A204.1 (cell line): ENCODE results near the gene AKAP13.

Experiments used
- FAIRE-seq: peaks from 2 replicates; lab custom pipeline; 2012; peaks lifted over from hg19 to GRCh38; lab: Jason Lieb, UNC

Gene AKAP13

GRCh38 chr15:85708402-85708941 is 328.1 kb downstream of the AKAP13 start:
- FAIRE-seq: no peak

- no peak for FAIRE-seq
Measured at GRCh38 chr15:85709250-85709649, 328.8 kb downstream of the AKAP13 start.

GRCh38 chr15:85710340-85710842 is 330.0 kb downstream of the AKAP13 start:
- no peak for FAIRE-seq

- FAIRE-seq: no peak
Measured at GRCh38 chr15:85711580-85712192, 331.3 kb downstream of the AKAP13 start.

GRCh38 chr15:85716261-85716660 is 335.9 kb downstream of the AKAP13 start:
- no peak for FAIRE-seq

GRCh38 chr15:85717212-85717611 is 336.8 kb downstream of the AKAP13 start:
- no peak for FAIRE-seq

- FAIRE-seq: no peak
Measured at GRCh38 chr15:85718271-85718971, 338.0 kb downstream of the AKAP13 start.

- no peak for FAIRE-seq
Measured at GRCh38 chr15:85718981-85719380, 338.6 kb downstream of the AKAP13 start.

GRCh38 chr15:85722374-85723152 is 342.2 kb downstream of the AKAP13 start:
- FAIRE-seq: no peak

- FAIRE-seq: no peak
Measured at GRCh38 chr15:85723960-85724945, 343.9 kb downstream of the AKAP13 start.

- no peak for FAIRE-seq
Measured at GRCh38 chr15:85725019-85725418, 344.6 kb downstream of the AKAP13 start.

- no peak for FAIRE-seq
Measured at GRCh38 chr15:85725564-85725963, 345.2 kb downstream of the AKAP13 start.

- FAIRE-seq: no peak
Measured at GRCh38 chr15:85726454-85726853, 346.1 kb downstream of the AKAP13 start.

- FAIRE-seq: no peak
Measured at GRCh38 chr15:85727068-85727467, 346.7 kb downstream of the AKAP13 start.

GRCh38 chr15:85730001-85730820 is 349.8 kb downstream of the AKAP13 start:
- FAIRE-seq: peak; percentile 64

GRCh38 chr15:85733416-85733815 is 353.0 kb downstream of the AKAP13 start:
- FAIRE-seq: no peak

- FAIRE-seq: no peak
Measured at GRCh38 chr15:85737061-85737460, 356.7 kb downstream of the AKAP13 start.

GRCh38 chr15:85741021-85741421 is 360.6 kb downstream of the AKAP13 start:
- FAIRE-seq: no peak

GRCh38 chr15:85741662-85742061 is 361.3 kb downstream of the AKAP13 start:
- no peak for FAIRE-seq

GRCh38 chr15:85742186-85742821 is 361.9 kb downstream of the AKAP13 start:
- FAIRE-seq: no peak
